Hepatocyte (in vitro differentiated cells): ENCODE results near the gene LRRC32.

Experiments used
- EZH2 ChIP-seq: fragments of 200-600 bp; sonication (generic); IDR thresholded peaks from 2 replicates; pipeline ENCODE4 v1.6.1; 2016; ENCODE audit warnings: antibody characterized with exemption, mild to moderate bottlenecking, borderline replicate concordance
- EZH2phosphoT487 ChIP-seq: fragments of 200-600 bp; sonication (generic); IDR thresholded peaks from one replicate; pipeline ENCODE4 v1.6.1; 2018; ENCODE audit warnings: antibody characterized with exemption, mild to moderate bottlenecking, low read depth, moderate library complexity; ENCODE audit not compliant: unreplicated experiment, severe bottlenecking
- TF ChIP-seq, protein P1 (sequence below): fragments of 200-600 bp; sonication (generic); IDR thresholded peaks from 2 replicates; pipeline ENCODE4 v1.5.1; 2016; ENCODE audit warnings: antibody characterized with exemption, mild to moderate bottlenecking; ENCODE audit not compliant: poor library complexity

DNA sequence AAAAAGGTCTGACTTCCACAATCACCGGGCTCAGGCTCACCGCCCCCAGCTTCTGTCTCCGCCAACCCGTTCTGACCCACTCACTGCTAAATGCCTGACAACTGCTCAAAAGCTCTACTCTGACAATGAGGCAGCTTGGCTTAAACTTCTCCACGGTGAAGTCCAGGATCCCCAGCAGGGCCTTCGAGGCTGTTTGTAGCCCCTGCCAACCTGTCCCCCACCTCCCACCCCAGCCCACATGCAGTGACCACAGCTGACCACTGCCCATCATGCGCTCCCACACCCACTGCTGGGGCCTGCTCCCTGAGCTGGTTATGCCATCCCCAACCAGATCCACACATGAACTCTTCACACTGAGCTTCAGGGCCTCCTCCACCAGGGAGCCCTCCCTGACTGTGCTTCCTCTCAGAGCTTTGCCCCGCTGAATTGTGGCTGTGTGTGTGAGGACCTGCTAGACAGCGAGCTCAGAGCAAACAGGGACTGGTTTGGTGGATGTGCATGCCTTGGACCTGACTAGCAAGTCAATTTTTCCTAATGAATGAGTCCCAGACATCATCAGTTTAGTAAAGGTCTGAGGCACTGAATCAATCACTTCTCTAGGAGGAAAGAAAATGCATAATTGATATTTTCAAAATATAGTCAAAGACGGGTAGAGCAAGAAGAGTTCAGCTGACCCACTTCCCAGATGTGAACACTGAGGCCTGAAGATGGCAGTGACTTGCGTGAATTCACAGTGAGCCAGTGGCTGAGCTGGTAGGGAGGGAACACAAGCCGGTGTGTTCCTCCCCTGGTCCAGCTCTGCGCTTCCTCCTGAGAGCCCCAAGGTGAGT is 7.7 kb downstream of the LRRC32 start:
- TF ChIP-seq, protein P1, sequence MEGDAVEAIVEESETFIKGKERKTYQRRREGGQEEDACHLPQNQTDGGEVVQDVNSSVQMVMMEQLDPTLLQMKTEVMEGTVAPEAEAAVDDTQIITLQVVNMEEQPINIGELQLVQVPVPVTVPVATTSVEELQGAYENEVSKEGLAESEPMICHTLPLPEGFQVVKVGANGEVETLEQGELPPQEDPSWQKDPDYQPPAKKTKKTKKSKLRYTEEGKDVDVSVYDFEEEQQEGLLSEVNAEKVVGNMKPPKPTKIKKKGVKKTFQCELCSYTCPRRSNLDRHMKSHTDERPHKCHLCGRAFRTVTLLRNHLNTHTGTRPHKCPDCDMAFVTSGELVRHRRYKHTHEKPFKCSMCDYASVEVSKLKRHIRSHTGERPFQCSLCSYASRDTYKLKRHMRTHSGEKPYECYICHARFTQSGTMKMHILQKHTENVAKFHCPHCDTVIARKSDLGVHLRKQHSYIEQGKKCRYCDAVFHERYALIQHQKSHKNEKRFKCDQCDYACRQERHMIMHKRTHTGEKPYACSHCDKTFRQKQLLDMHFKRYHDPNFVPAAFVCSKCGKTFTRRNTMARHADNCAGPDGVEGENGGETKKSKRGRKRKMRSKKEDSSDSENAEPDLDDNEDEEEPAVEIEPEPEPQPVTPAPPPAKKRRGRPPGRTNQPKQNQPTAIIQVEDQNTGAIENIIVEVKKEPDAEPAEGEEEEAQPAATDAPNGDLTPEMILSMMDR: no peak
- TF ChIP-seq EZH2phosphoT487 (no peak), EZH2 (no peak)
